ENCODE measurements around the gene NCKIPSD. TPM values are rescaled to one million over a fixed set of nuclear protein-coding genes. Genes with fewer than 3 reads are reported as not detected.

Gene NCKIPSD
- total RNA-seq, 1 experiment from 2014 or later: 46.0 TPM

- H4K20me1 ChIP-seq (ENCODE audit: control insufficient read depth, insufficient read depth, insufficient read length): no peaks in the 10 kb centered on the region
Observed at GRCh38 chr3:48688737-48689075, 3.0 kb upstream of the NCKIPSD start.

More at GRCh38 chr3:48688737-48689075, 3.0 kb upstream of the NCKIPSD start:
- Histone ChIP-seq H3T11ph (ENCODE audit: low read length) (no peak overlapping the region), H2BK15ac (ENCODE audit: low read depth, low read length) (no peak overlapping the region), H3K79me2 (ENCODE audit: insufficient read depth, low read length) (peaks cover 3% of the 10 kb centered on the region; the same call in 1 of the 2 replicates), H2AFZ (ENCODE audit: low read length) (no peak overlapping the region), H3K14ac (ENCODE audit: insufficient read depth, low read length) (no peak overlapping the region), H3K27ac (ENCODE audit: insufficient read length, low read depth, low read length) (no peak overlapping the region), H2BK5ac (ENCODE audit: insufficient read length, low read length) (no peak overlapping the region), H4K8ac (replicated peaks; ENCODE audit: insufficient read length, low read depth, low read length) (no peak overlapping the region), H4K5ac (ENCODE audit: insufficient read length, low read depth, low read length) (no peak overlapping the region), H3K56ac (ENCODE audit: insufficient read length, low read depth, low read length) (no peak overlapping the region), H2BK20ac (ENCODE audit: low read depth, low read length, poor library complexity, severe bottlenecking) (no peak overlapping the region), H2BK120ac (ENCODE audit: low read depth, low read length, poor library complexity, severe bottlenecking) (no peak overlapping the region), H4K91ac (ENCODE audit: insufficient read length, low read depth, low read length) (no peak overlapping the region), H3K9ac (ENCODE audit: extremely low read depth, insufficient read length, low read length) (no peak overlapping the region), H2AK5ac (ENCODE audit: insufficient read length, low read length) (no peak overlapping the region), H3K18ac (ENCODE audit: insufficient read length, low read depth, low read length) (no peak overlapping the region), H3K23ac (ENCODE audit: insufficient read length, low read depth, low read length) (no peak overlapping the region), H2BK12ac (ENCODE audit: insufficient read length, low read depth, low read length) (no peak overlapping the region), H3K4me1 (ENCODE audit: insufficient read depth, low read length) (peaks cover 4% of the 10 kb centered on the region; the same call in 1 of the 2 replicates), H3K27me3 (ENCODE audit: insufficient read depth, low read length) (no peaks in the 10 kb centered on the region), H3K79me1 (ENCODE audit: insufficient read depth, low read depth, low read length, poor library complexity, severe bottlenecking) (no peaks in the 10 kb centered on the region), H3K23me2 (ENCODE audit: insufficient read length, low read depth, low read length, poor library complexity, severe bottlenecking) (peaks cover 8% of the 10 kb centered on the region), H3K4ac (ENCODE audit: low read depth, low read length) (no peak overlapping the region), H3K4me2 (ENCODE audit: insufficient read depth, insufficient read length, low read length) (no peak overlapping the region), H3K9me3 (ENCODE audit: control insufficient read depth, low read depth, low read length) (no peaks in the 10 kb centered on the region)
- Mint-ChIP-seq H3K4me3 (no peak overlapping the region), H3K27me3 (ENCODE audit: low read depth) (no peaks in the 10 kb centered on the region; the same call in 1 of the 2 replicates), H3K9me3 (no peaks in the 10 kb centered on the region), H3K27ac (no peak overlapping the region; a peak in 1 of 7 replicates), H3K4me1 (peaks cover 16 to 21% of the 10 kb centered on the region in 2 experiments), H3K36me3 (ENCODE audit: insufficient read depth in 1 of 3, low read depth in 3 of 3) (peaks cover 40 to 67% (median 53%) of the 10 kb centered on the region in 3 experiments)
- no peak for DNase-seq
- WGBS (ENCODE audit: extremely low coverage, insufficient read length, low lambda C conversion rate): no CpG with 5 or more reads among the region's 3 CpGs
- no peak for TF ChIP-seq CTCF (conservative IDR thresholded peaks at IDR 0.05)

Measured in H9 (cell line).